GM18867 (cell line): ENCODE measurements around the gene HOXD10.

Experiments
- ATAC-seq: cut with Tn5 transposase; IDR thresholded peaks from one replicate; pipeline ENCODE4 v1.9.1; 2021; ENCODE audit warnings: mild to moderate bottlenecking, moderate library complexity; ENCODE audit not compliant: unreplicated experiment

Gene HOXD10

GRCh38 chr2:176115883-176116813 is at the start of gene HOXD10:
Gene HOXD10, plus strand, starts transcription at chr2:176116778. Its CDS starts 56 bp downstream, at chr2:176116834.
- no peak for ATAC-seq

- ATAC-seq = no peak
Measured at GRCh38 chr2:176067589-176068418, 48.8 kb upstream of the HOXD10 start.

GRCh38 chr2:176068419-176068832 is 48.2 kb upstream of the HOXD10 start:
- ATAC-seq = no peak

GRCh38 chr2:176071330-176072291 is 45.0 kb upstream of the HOXD10 start:
- no peak for ATAC-seq

- ATAC-seq = no peak
Measured at GRCh38 chr2:176072292-176072669, 44.3 kb upstream of the HOXD10 start.

GRCh38 chr2:176072951-176073904 is 43.4 kb upstream of the HOXD10 start:
- no peak for ATAC-seq

GRCh38 chr2:176074919-176075425 is 41.6 kb upstream of the HOXD10 start:
- ATAC-seq = no peak

GRCh38 chr2:176075481-176075880 is 41.1 kb upstream of the HOXD10 start:
- no peak for ATAC-seq

GRCh38 chr2:176076063-176076462 is 40.5 kb upstream of the HOXD10 start:
- no peak for ATAC-seq

GRCh38 chr2:176076796-176077195 is 39.8 kb upstream of the HOXD10 start:
- no peak for ATAC-seq

GRCh38 chr2:176078541-176079284 is 37.9 kb upstream of the HOXD10 start:
- ATAC-seq = no peak

GRCh38 chr2:176079285-176079830 is 37.2 kb upstream of the HOXD10 start:
- ATAC-seq = no peak

GRCh38 chr2:176079831-176080539 is 36.6 kb upstream of the HOXD10 start:
- ATAC-seq = no peak

- no peak for ATAC-seq
Measured at GRCh38 chr2:176080540-176081375, 35.8 kb upstream of the HOXD10 start.

GRCh38 chr2:176081376-176081836 is 35.2 kb upstream of the HOXD10 start:
- ATAC-seq = no peak

GRCh38 chr2:176081837-176082524 is 34.6 kb upstream of the HOXD10 start:
- no peak for ATAC-seq
